HEK293T (cell line): ENCODE measurements around the gene HAX1.

Experiments used
- CTCF ChIA-PET: fragments of 350-600 bp; formaldehyde crosslinking; extraction: SDS; loops from one replicate; lab custom pipeline; 2021; ENCODE audit warnings: antibody characterized with exemption, inconsistent platforms; lab: Yijun Ruan, JAX
- POLR2A ChIA-PET: fragments of 350-600 bp; formaldehyde crosslinking; extraction: SDS; loops from one replicate; lab custom pipeline; 2020; ENCODE audit warnings: antibody characterized with exemption, inconsistent platforms; lab: Yijun Ruan, JAX
- DNase-seq: peaks from one replicate; pipeline ENCODE4 v3.0.0; 2012; ENCODE audit warnings: mixed read lengths; ENCODE audit errors: extremely low spot score
- ARNT ChIP-seq: fragments of 450-650 bp; IDR thresholded peaks from 2 replicates; pipeline ENCODE4 v1.6.1; 2017; ENCODE audit warnings: mild to moderate bottlenecking
- BHLHE40 ChIP-seq: fragments of 450-650 bp; IDR thresholded peaks from 2 replicates; pipeline ENCODE4 v1.6.1; 2016; ENCODE audit warnings: mild to moderate bottlenecking, moderate library complexity, borderline replicate concordance
- CTBP1 ChIP-seq: fragments of 450-650 bp; IDR thresholded peaks from 2 replicates; pipeline ENCODE4 v1.6.1; 2016; ENCODE audit warnings: borderline replicate concordance
- ELF4 ChIP-seq: fragments of 450-650 bp; IDR thresholded peaks from 2 replicates; pipeline ENCODE4 v1.6.1; 2017; ENCODE audit warnings: antibody characterized with exemption
- FOXA1 ChIP-seq: fragments of 450-650 bp; IDR thresholded peaks from 2 replicates; pipeline ENCODE4 v1.6.1; 2016; ENCODE audit warnings: mild to moderate bottlenecking
- FOXK2 ChIP-seq: fragments of 450-650 bp; IDR thresholded peaks from 2 replicates; pipeline ENCODE4 v1.6.1; 2016; ENCODE audit warnings: mild to moderate bottlenecking
- FOXM1 ChIP-seq: fragments of 450-650 bp; IDR thresholded peaks from 2 replicates; pipeline ENCODE4 v1.6.1; 2017; ENCODE audit warnings: mild to moderate bottlenecking, borderline replicate concordance
- HDGF ChIP-seq: fragments of 450-650 bp; IDR thresholded peaks from 2 replicates; pipeline ENCODE4 v1.6.1; 2017; ENCODE audit warnings: antibody characterized with exemption, borderline replicate concordance
- L3MBTL2 ChIP-seq: fragments of 450-650 bp; conservative IDR thresholded peaks from 2 replicates; pipeline ENCODE4 v1.6.1; 2016; ENCODE audit warnings: mild to moderate bottlenecking
- LEF1 ChIP-seq: fragments of 450-650 bp; IDR thresholded peaks from 2 replicates; pipeline ENCODE4 v1.6.1; 2017; ENCODE audit warnings: mild to moderate bottlenecking, borderline replicate concordance
- NFRKB ChIP-seq: fragments of 450-650 bp; IDR thresholded peaks from 2 replicates; pipeline ENCODE4 v1.6.1; 2016; ENCODE audit warnings: mild to moderate bottlenecking, moderate library complexity
- SP1 ChIP-seq: fragments of 450-650 bp; IDR thresholded peaks from 2 replicates; pipeline ENCODE4 v1.6.1; 2017
- SUZ12 ChIP-seq: fragments of 450-650 bp; IDR thresholded peaks from 2 replicates; pipeline ENCODE4 v1.6.1; 2016; ENCODE audit warnings: mild to moderate bottlenecking
- TARDBP ChIP-seq: fragments of 450-650 bp; IDR thresholded peaks from 2 replicates; pipeline ENCODE4 v1.6.1; 2016
- ZNF384 ChIP-seq: fragments of 450-650 bp; IDR thresholded peaks from 2 replicates; pipeline ENCODE4 v1.6.1; 2016
- TF ChIP-seq, protein P1 (sequence below): fragments of 450-650 bp; IDR thresholded peaks from 2 replicates; pipeline ENCODE4 v1.6.1; 2016

Gene HAX1

DNA sequence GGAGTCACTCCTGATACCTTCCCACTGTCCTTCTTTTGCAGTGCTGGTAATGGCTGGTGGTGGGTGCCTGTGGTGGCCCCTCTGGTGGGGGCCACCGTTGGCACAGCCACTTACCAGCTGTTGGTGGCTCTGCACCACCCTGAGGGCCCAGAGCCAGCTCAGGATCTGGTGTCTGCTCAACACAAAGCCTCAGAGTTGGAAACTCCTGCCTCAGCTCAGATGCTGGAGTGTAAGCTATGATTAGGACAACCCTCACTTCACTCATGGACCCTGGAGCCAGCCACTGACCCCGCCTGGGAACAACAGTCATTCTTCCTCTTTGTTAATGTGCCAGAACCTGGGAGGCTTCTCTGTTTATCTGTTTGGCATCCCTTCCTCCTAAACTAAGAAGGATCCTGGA, 51.8 kb downstream of the HAX1 start:
- no peak for DNase-seq
- CTCF ChIA-PET, result interaction anchor here (1.3 to 4.2 kb wide), 3 partner anchors 11 to 230 kb away, joined by 3 to 65 read pairs (median 4); no protein-coding TSS in a partner anchor
- POLR2A ChIA-PET, result interaction anchor here (2.5 kb wide), 1 partner anchor 11 kb away, joined by 24 read pairs; no protein-coding TSS in a partner anchor
- no peak for TF ChIP-seq SP1
- no peak for TF ChIP-seq SUZ12
- no peak for TF ChIP-seq FOXK2
- TF ChIP-seq ARNT, result no peak
- no peak for TF ChIP-seq ELF4
- TF ChIP-seq HDGF, result no peak
- TF ChIP-seq TARDBP, result no peak
- TF ChIP-seq CTBP1, result no peak
- TF ChIP-seq L3MBTL2, result no peak
- no peak for TF ChIP-seq FOXA1
- no peak for TF ChIP-seq ZNF384
- no peak for TF ChIP-seq NFRKB
- TF ChIP-seq FOXM1, result no peak
- TF ChIP-seq BHLHE40, result no peak
- TF ChIP-seq, protein P1, sequence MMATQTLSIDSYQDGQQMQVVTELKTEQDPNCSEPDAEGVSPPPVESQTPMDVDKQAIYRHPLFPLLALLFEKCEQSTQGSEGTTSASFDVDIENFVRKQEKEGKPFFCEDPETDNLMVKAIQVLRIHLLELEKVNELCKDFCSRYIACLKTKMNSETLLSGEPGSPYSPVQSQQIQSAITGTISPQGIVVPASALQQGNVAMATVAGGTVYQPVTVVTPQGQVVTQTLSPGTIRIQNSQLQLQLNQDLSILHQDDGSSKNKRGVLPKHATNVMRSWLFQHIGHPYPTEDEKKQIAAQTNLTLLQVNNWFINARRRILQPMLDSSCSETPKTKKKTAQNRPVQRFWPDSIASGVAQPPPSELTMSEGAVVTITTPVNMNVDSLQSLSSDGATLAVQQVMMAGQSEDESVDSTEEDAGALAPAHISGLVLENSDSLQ, result no peak
- no peak for TF ChIP-seq LEF1

DNA sequence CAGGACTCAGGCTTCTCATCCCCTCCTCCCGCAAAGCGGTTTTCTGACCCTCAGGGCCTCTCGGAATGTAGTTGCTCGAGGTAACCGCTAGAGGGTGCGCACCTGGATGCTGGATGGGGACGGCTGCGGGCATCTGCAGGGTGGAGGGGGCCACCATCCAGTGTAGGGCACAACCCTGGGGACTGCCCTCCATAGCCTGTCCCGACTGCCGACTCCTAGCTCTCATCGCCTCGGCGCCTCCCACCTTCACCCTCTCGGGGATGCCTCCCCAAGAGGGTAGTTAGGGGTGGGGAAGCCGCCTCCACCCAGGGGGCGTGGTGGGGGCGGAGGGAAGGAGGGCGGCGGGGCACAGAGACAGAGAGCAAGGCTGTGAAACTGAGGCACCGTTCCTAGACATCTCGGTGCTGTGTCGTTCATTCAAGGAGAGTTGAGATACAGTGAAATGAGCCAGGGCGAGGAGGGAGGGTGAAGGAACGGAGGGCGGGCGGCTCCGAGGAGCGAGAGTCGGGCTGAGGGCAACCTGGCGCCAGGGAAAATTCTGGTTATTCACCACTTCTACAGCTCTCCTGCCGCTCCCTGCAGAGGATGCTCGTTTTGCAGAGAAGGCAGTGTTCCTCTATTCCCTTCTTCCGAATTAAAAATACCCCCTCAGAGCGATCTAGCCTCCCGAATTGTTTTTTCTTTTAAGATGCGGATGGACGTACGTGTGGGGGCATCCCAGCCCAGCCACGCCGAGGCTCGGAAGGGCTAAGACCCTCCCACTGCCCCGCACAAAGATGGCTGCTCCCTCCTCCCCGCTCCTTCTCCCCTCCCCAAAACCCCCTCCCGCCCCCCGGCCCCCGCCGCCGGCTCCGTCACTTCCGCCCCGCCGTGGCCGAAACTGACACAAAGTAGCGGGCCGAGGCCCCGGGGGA, 52.5 kb downstream of the HAX1 start, which contains the start of gene ATP8B2:
Gene ATP8B2 (plus strand): TSS at position 857 of the 914 bp plus-strand sequence. CDS start 2,617 bp downstream, outside the sequence.
- TF ChIP-seq LEF1, result no peak
- TF ChIP-seq CTBP1, result peak; percentile 12; the same call in 1 of the 2 replicates
- no peak for TF ChIP-seq HDGF
- TF ChIP-seq FOXK2, result no peak
- TF ChIP-seq FOXM1, result peak; percentile 71
- DNase-seq, result peak; percentile 95
- ChIA-PET CTCF (interaction anchor here (0.8 to 4.2 kb wide), 5 partner anchors 11 to 572 kb away, joined by 3 to 65 read pairs (median 4); no protein-coding TSS in a partner anchor), POLR2A (interaction anchor here (1.3 to 2.5 kb wide), 3 partner anchors 10 to 106 kb away, joined by 3 to 24 read pairs (median 4); no protein-coding TSS in a partner anchor)
